Measurements from ENCODE around the gene GLTPD2.

The GLTPD2 gene

GRCh38 chr17:4751932-4752331 lies 36.8 kb upstream of the GLTPD2 start:
- no peak for TF ChIP-seq CTCF (conservative IDR thresholded peaks at IDR 0.05; ENCODE audit: low read depth, low read length)
- DNase-seq (ENCODE audit: low read depth): no peak
- no peak overlapping the region for H3K4me3 ChIP-seq (ENCODE audit: low read depth, low read length)

GRCh38 chr17:4753392-4753791 lies 35.4 kb upstream of the GLTPD2 start:
- no peak for DNase-seq (ENCODE audit: low read depth)
- H3K4me3 ChIP-seq (ENCODE audit: low read depth, low read length): no peak overlapping the region
- no peak for TF ChIP-seq CTCF (conservative IDR thresholded peaks at IDR 0.05; ENCODE audit: low read depth, low read length)

- TF ChIP-seq CTCF (conservative IDR thresholded peaks at IDR 0.05; ENCODE audit: low read depth, low read length): no peak
Measured at GRCh38 chr17:4759776-4760236, 29.0 kb upstream of the GLTPD2 start.

GRCh38 chr17:4764595-4764994 lies 24.2 kb upstream of the GLTPD2 start:
- no peak overlapping the region for H3K4me3 ChIP-seq (ENCODE audit: low read depth, low read length)
- no peak for DNase-seq (ENCODE audit: low read depth)
- TF ChIP-seq CTCF (conservative IDR thresholded peaks at IDR 0.05; ENCODE audit: low read depth, low read length): no peak

More at GRCh38 chr17:4759776-4760236, 29.0 kb upstream of the GLTPD2 start:
- no peak overlapping the region for H3K4me3 ChIP-seq (ENCODE audit: low read depth, low read length)
- no peak for DNase-seq (ENCODE audit: low read depth)

- no peak for TF ChIP-seq CTCF (conservative IDR thresholded peaks at IDR 0.05; ENCODE audit: low read depth, low read length)
- no peak overlapping the region for H3K4me3 ChIP-seq (ENCODE audit: low read depth, low read length)
- DNase-seq (ENCODE audit: low read depth): no peak
Measured at GRCh38 chr17:4766201-4766600, 22.6 kb upstream of the GLTPD2 start.

GRCh38 chr17:4766723-4767122 lies 22.0 kb upstream of the GLTPD2 start:
- TF ChIP-seq CTCF (conservative IDR thresholded peaks at IDR 0.05; ENCODE audit: low read depth, low read length): no peak
- no peak for DNase-seq (ENCODE audit: low read depth)
- no peak overlapping the region for H3K4me3 ChIP-seq (ENCODE audit: low read depth, low read length)

GRCh38 chr17:4768298-4768697 lies 20.5 kb upstream of the GLTPD2 start:
- H3K4me3 ChIP-seq (ENCODE audit: low read depth, low read length): no peak overlapping the region
- TF ChIP-seq CTCF (conservative IDR thresholded peaks at IDR 0.05; ENCODE audit: low read depth, low read length): no peak
- no peak for DNase-seq (ENCODE audit: low read depth)
